Esophagus squamous epithelium (tissue), 5 donors: ENCODE results near the gene LRG1. TPM values are rescaled to one million over a fixed set of nuclear protein-coding genes. Genes with fewer than 3 reads are reported as not detected.
"Not testable (repeated sequence)": the region's sequence is repeated elsewhere in the genome, so short reads cannot be mapped to it uniquely, and the experiment has no call there.

Experiments used
- DNase-seq: peaks from one replicate; lab custom pipeline; 2025; lab: John Stamatoyannopoulos, UW
- H3K27ac ChIP-seq, 4 donors: fragments of 200-600 bp; sonication (generic); one replicate each; pipeline ENCODE4 v1.5.1; 2016 to 2019; ENCODE audit warnings: mild to moderate bottlenecking in 1 of 4
- H3K27me3 ChIP-seq, 4 donors: fragments of 200-600 bp; sonication (generic); 1 replicate in 3 of 4; 2 replicates in 1 of 4; pipeline versions ENCODE4 v1.5.1 to v1.6.0; 2017 to 2021; ENCODE audit warnings: antibody characterized with exemption in 1 of 4
- H3K36me3 ChIP-seq, 3 donors: fragments of 200-600 bp; sonication (generic); one replicate each; pipeline ENCODE4 v1.5.1; 2016 to 2019
- H3K4me1 ChIP-seq, 3 donors: fragments of 200-600 bp; sonication (generic); one replicate each; pipeline ENCODE4 v1.5.1; 2017 to 2019
- H3K4me3 ChIP-seq, 4 donors: fragments of 200-600 bp; sonication (generic); 1 replicate in 3 of 4; 2 replicates in 1 of 4; pipeline ENCODE4 v1.5.1; 2016 to 2019; ENCODE audit warnings: mild to moderate bottlenecking in 2 of 4, moderate library complexity in 1 of 4
- H3K9me3 ChIP-seq, 3 donors: fragments of 200-600 bp; sonication (generic); one replicate each; pipeline ENCODE4 v1.5.1; 2016 to 2019
- POLR2A ChIP-seq, 4 donors: fragments of 450-650 bp; IDR thresholded peaks; one replicate each; pipeline ENCODE4 v1.6.1; 2017; ENCODE audit warnings: antibody characterized with exemption in 4 of 4, mild to moderate bottlenecking in 4 of 4, moderate library complexity in 3 of 4
- WGBS, 2 donors: methylation state at CpG; one replicate each; pipeline ENCODE4 v1.1.5; 2018; 5-methylcytosine and 5-hydroxymethylcytosine counted together
- intact Hi-C: fragments of 100-400 bp; cut with DNase I; formaldehyde crosslinking; loops from one replicate; pipeline ENCODE4 v1.15.0; 2022
- total RNA-seq, 4 donors: library from RNA; depleted of rRNA; stranded (reverse); fragments of >200 nt; gene quantifications; one replicate each; pipeline ENCODE4 v1.1.0, GENCODE V29; 2016
- TF ChIP-seq, protein P1 (sequence below), 6 experiments: fragments of 450-650 bp in 4 of 6; fragments of 200-600 bp in 2 of 6; sonication (generic) in 2 of 6; IDR thresholded peaks; one replicate each; pipeline ENCODE4 v1.5.1; 2016 to 2019; ENCODE audit warnings: antibody characterized with exemption in 6 of 6, mild to moderate bottlenecking in 4 of 6, moderate library complexity in 4 of 6
- donor health status: DM: yes; HTN: yes; CAD: no.

Gene LRG1
- total RNA-seq, 4 donors from 2014 or later: 3.8 to 53.0 (median 21.1) TPM

- H3K4me1 ChIP-seq: peaks cover 6 to 32% (median 8%) of the 10 kb centered on the region in 3 donors
- H3K9me3 ChIP-seq: no peaks in the 10 kb centered on the region
- H3K36me3 ChIP-seq: no peaks in the 10 kb centered on the region
- TF ChIP-seq, protein P1, sequence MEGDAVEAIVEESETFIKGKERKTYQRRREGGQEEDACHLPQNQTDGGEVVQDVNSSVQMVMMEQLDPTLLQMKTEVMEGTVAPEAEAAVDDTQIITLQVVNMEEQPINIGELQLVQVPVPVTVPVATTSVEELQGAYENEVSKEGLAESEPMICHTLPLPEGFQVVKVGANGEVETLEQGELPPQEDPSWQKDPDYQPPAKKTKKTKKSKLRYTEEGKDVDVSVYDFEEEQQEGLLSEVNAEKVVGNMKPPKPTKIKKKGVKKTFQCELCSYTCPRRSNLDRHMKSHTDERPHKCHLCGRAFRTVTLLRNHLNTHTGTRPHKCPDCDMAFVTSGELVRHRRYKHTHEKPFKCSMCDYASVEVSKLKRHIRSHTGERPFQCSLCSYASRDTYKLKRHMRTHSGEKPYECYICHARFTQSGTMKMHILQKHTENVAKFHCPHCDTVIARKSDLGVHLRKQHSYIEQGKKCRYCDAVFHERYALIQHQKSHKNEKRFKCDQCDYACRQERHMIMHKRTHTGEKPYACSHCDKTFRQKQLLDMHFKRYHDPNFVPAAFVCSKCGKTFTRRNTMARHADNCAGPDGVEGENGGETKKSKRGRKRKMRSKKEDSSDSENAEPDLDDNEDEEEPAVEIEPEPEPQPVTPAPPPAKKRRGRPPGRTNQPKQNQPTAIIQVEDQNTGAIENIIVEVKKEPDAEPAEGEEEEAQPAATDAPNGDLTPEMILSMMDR (IDR thresholded peaks at IDR 0.05): no peak
- TF ChIP-seq POLR2A (IDR thresholded peaks at IDR 0.05): no peak
- peak overlapping the region in 2 of 4 donors; percentile 18 to 30 for H3K4me3 ChIP-seq
- WGBS, 2 donors: 54 to 79% methylated on average over 3 to 25 of the region's 77 CpGs
- H3K27ac ChIP-seq: peak overlapping the region in 1 of 4 donors; percentile 14
- intact Hi-C loops: no loop called here
- peaks cover 0 to 25% (median 0%) of the 10 kb centered on the region in 4 donors for H3K27me3 ChIP-seq
- no peak for DNase-seq
Observed at GRCh38 chr19:4542896-4543841, 3.3 kb upstream of the LRG1 start.

- intact Hi-C loops, H3K36me3 ChIP-seq, DNase-seq, H3K9me3 ChIP-seq, H3K4me3 ChIP-seq: not testable (repeated sequence)
- WGBS, 2 donors: 83 to 88% methylated on average over 8 to 11 of the region's 12 CpGs
- Histone ChIP-seq H3K4me1 (peaks cover 6 to 43% (median 13%) of the 10 kb centered on the region in 3 donors), H3K27me3 (peaks cover 0 to 27% (median 0%) of the 10 kb centered on the region in 4 donors), H3K27ac (peak overlapping the region in 1 of 4 donors; percentile 39)
Observed at GRCh38 chr19:4541806-4542145, 1.9 kb upstream of the LRG1 start.

- peaks cover 0 to 32% (median 0%) of the 10 kb centered on the region in 4 donors for H3K27me3 ChIP-seq
- WGBS, 2 donors: 81 to 86% methylated on average over 6 to 8 of the region's 12 CpGs
- TF ChIP-seq POLR2A (IDR thresholded peaks at IDR 0.05): no peak
- TF ChIP-seq, protein P1 (IDR thresholded peaks at IDR 0.05): no peak
- no peaks in the 10 kb centered on the region for H3K36me3 ChIP-seq
- H3K4me1 ChIP-seq: peaks cover 6 to 45% (median 13%) of the 10 kb centered on the region in 3 donors
- DNase-seq: no peak
- H3K9me3 ChIP-seq: no peaks in the 10 kb centered on the region
- intact Hi-C loops: no loop called here
- H3K4me3 ChIP-seq: no peak overlapping the region
- peak overlapping the region in 2 of 4 donors; percentile 39 to 84 for H3K27ac ChIP-seq
Observed at GRCh38 chr19:4541114-4541805, 1.4 kb upstream of the LRG1 start.

- peak overlapping the region; percentile 46 to 84 (median 75) for H3K27ac ChIP-seq
- 69 to 76% methylated on average over 2 to 3 of the region's 3 CpGs for WGBS, 2 donors
- no peak for DNase-seq
- peak overlapping the region; percentile 1 to 59 (median 24) for H3K4me3 ChIP-seq
- H3K36me3 ChIP-seq: no peaks in the 10 kb centered on the region
- peaks cover 14 to 59% (median 24%) of the 10 kb centered on the region in 3 donors for H3K4me1 ChIP-seq
- H3K9me3 ChIP-seq: no peaks in the 10 kb centered on the region
- intact Hi-C loops: no loop called here
- H3K27me3 ChIP-seq: peaks cover 0 to 47% (median 0%) of the 10 kb centered on the region in 4 donors
- TF ChIP-seq, protein P1 (IDR thresholded peaks at IDR 0.05): no peak
- TF ChIP-seq POLR2A (IDR thresholded peaks at IDR 0.05): no peak
Observed at GRCh38 chr19:4539169-4539692, 605 bp downstream of the LRG1 start.

DNA sequence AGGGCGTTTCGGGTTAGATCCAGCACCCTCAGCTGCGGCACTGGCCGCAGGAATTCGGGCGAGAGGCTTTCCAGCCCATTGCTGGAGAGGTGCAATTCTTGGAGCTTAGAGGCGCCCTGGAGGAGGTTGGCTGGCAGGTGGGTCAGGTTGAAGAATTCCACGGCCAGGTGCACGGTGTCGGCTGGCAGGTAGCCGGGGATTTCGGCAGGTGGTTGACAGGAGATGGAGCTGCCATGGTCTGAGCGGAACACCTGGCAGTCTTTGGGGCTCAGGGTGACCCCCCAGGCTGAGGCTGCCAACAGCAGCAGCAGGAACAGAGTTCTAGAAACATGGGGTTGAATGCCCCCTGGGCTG, 1.3 kb downstream of the LRG1 start:
- H3K4me3 ChIP-seq: peak overlapping the region in 1 of 4 donors; percentile 59
- 78 to 94% methylated on average over 5 to 9 of the region's 13 CpGs for WGBS, 2 donors

More for the DNA sequence above, 1.3 kb downstream of the LRG1 start:
- intact Hi-C loops: no loop called here
- DNase-seq: no peak
- Histone ChIP-seq H3K4me1 (peaks cover 14 to 59% (median 24%) of the 10 kb centered on the region in 3 donors), H3K27ac (no peak overlapping the region), H3K27me3 (peaks cover 0 to 47% (median 0%) of the 10 kb centered on the region in 4 donors), H3K36me3 (no peaks in the 10 kb centered on the region), H3K9me3 (no peaks in the 10 kb centered on the region)
- no peak for TF ChIP-seq POLR2A (IDR thresholded peaks at IDR 0.05)
- TF ChIP-seq, protein P1 (IDR thresholded peaks at IDR 0.05): no peak
